ENCODE results near the gene PPP1R1B. TPM values are rescaled to one million over a fixed set of nuclear protein-coding genes. Genes with fewer than 3 reads are reported as not detected.
A peak's percentile ranks its signal among the peaks of the same experiment; 100 is the strongest.

Gene PPP1R1B
- total RNA-seq, 4 donors from 2014 or later: 0.23 to 4.8 (median 2.4) TPM

DNA sequence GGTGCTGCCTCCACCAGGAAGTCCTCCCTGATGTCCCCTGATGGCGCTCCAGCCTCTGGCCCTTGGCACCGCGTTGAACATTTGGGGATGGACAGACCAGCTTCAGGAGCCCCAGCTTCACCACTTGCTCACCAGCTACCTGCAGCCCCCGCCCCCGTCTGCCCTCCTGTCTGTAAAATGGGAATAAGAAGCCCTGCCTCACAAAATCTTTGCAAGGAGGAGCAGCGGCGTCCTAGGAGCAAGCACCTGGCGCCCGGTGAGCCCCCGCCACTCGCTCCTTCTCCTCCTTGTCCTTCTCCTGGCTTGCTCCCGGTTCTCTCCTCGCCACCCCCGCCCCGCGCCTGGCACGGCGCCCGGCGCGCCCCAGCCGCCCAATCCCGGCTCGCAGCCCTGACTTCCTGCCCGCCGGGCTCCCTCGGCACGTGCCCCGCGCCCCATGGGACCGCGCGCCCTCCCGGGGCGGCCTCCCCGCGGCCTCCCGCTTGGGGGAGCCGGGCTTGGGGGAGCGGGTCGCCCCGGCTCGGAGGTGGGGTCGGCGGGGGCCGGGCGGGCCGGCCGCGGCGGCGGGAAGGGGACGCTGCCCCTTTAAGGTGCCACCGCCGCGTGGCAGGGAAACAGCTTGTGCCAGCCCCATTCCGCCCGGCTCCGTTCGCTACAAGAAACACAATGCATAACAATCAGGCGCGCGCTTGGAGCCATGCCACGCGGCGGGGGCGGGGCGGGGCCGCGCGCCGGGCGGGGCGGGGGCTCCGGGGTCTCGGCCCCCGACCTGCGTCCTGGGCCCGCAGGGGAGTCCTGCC, 9.1 kb upstream of the PPP1R1B start:
- intact Hi-C loops (cut with DNase I): no loop called here
- Histone ChIP-seq H3K36me3 (no peaks in the 10 kb centered on the region), H3K27me3 (peaks cover 0 to 73% (median 0%) of the 10 kb centered on the region in 4 donors), H3K9me3 (no peaks in the 10 kb centered on the region), H3K4me1 (peaks cover 8 to 28% (median 10%) of the 10 kb centered on the region in 3 donors), H3K4me3 (peak overlapping the region; percentile 35 to 76 (median 59)), H3K27ac (peak overlapping the region; percentile 42 to 80 (median 60))
- TF ChIP-seq, protein P1, sequence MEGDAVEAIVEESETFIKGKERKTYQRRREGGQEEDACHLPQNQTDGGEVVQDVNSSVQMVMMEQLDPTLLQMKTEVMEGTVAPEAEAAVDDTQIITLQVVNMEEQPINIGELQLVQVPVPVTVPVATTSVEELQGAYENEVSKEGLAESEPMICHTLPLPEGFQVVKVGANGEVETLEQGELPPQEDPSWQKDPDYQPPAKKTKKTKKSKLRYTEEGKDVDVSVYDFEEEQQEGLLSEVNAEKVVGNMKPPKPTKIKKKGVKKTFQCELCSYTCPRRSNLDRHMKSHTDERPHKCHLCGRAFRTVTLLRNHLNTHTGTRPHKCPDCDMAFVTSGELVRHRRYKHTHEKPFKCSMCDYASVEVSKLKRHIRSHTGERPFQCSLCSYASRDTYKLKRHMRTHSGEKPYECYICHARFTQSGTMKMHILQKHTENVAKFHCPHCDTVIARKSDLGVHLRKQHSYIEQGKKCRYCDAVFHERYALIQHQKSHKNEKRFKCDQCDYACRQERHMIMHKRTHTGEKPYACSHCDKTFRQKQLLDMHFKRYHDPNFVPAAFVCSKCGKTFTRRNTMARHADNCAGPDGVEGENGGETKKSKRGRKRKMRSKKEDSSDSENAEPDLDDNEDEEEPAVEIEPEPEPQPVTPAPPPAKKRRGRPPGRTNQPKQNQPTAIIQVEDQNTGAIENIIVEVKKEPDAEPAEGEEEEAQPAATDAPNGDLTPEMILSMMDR (IDR thresholded peaks at IDR 0.05): no peak
- TF ChIP-seq POLR2A (IDR thresholded peaks at IDR 0.05): no peak
- no peak for DNase-seq
- WGBS, 2 donors: 0 to 9% methylated on average over 4 to 8 of the region's 79 CpGs

DNA sequence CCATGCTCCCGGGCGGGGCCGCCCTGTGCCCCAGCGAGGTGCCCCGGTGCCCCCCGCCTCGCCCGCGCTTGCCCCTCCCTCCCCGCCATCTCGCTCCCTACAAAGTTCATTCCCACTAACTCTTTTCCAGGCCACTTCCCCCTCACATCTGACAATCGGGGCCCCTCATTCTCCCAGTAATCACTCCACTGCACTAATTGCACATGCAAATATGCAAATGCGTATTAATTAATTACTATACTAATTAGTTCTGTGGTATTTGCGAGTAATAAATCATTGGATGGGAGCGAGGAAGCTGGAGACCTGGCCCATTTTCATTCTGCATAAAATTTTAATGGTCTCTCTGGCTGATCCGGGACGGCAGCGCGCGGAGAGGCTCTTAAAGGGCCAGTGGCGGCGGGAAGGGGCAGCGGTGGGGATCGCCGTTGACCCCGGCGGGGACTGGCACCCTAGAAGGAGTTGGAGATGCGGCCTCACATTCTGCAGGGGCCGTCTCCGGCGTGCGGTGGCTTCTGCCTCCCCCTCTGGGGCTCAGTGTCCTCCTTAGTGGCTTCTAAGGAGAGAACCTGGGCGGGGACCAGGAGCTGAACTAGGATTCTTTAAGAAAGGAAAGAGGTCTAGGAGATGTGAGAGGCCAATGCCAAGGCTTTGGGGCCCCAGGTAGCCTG, 8.4 kb upstream of the PPP1R1B start:
- H3K9me3 ChIP-seq: no peaks in the 10 kb centered on the region
- peaks cover 0 to 65% (median 0%) of the 10 kb centered on the region in 4 donors for H3K27me3 ChIP-seq
- H3K4me1 ChIP-seq: peaks cover 12 to 33% (median 14%) of the 10 kb centered on the region in 3 donors
- WGBS, 2 donors: 0% methylated on average over 24 of the region's 33 CpGs; no CpG with 5 or more reads in 1 of the 2 donors
- peak overlapping the region; percentile 35 to 76 (median 59) for H3K4me3 ChIP-seq
- TF ChIP-seq, protein P1 (IDR thresholded peaks at IDR 0.05): no peak
- no peak for TF ChIP-seq POLR2A (IDR thresholded peaks at IDR 0.05)
- intact Hi-C loops (cut with DNase I): no loop called here
- no peak for DNase-seq
- H3K27ac ChIP-seq: peak overlapping the region; percentile 42 to 80 (median 60)
- no peaks in the 10 kb centered on the region for H3K36me3 ChIP-seq

DNA sequence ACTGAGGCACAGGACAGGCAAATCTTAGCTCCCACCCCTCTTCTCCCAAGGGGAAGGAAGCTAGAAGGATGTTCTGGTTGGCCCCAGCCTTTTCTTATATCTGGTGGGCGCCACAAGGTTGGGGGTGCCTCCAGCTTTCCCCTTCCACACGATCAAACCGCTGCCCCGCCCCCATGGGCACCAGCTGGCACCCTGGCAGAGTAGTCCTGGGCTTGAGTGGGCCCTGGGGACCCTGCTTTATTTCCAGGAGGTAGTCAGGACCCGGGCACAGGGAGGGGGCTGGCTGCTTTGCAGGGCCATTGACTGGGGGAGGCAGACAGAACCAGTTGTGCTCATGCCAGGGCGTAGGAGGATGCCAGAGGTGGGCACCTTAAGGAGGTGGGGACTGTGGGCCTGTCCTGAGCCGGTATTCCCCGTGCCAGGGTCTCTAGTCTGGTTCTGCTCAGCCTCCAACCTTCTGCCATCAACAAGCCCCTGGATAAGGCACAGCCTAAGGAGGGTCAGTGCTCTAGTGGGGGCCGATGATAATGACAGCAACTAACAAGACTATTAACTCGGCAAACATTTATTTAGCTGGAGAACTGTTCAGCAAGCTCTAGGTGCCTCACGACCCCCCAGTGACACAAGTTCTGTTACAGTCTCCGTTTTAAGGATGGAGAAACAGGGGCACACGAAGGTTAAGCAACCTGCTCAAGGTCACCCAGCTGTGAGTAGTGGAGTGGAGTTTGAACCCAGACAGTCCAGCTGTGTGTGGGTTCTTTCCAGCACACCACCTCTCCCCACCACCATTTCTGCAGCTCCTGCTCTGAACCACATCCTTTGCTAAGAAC, 7.6 kb upstream of the PPP1R1B start:
- peak overlapping the region in 1 of 4 donors; percentile 76 for H3K4me3 ChIP-seq
- H3K36me3 ChIP-seq: no peaks in the 10 kb centered on the region
- no peak for DNase-seq
- no peak for TF ChIP-seq POLR2A (IDR thresholded peaks at IDR 0.05)
- TF ChIP-seq, protein P1 (IDR thresholded peaks at IDR 0.05): no peak
- peaks cover 15 to 41% (median 22%) of the 10 kb centered on the region in 3 donors for H3K4me1 ChIP-seq
- no peak overlapping the region for H3K27ac ChIP-seq
- H3K27me3 ChIP-seq: peaks cover 0 to 59% (median 0%) of the 10 kb centered on the region in 4 donors
- H3K9me3 ChIP-seq: no peaks in the 10 kb centered on the region
- intact Hi-C loops (cut with DNase I): no loop called here
- 39 to 69% methylated on average over 5 of the region's 13 CpGs for WGBS, 2 donors

DNA sequence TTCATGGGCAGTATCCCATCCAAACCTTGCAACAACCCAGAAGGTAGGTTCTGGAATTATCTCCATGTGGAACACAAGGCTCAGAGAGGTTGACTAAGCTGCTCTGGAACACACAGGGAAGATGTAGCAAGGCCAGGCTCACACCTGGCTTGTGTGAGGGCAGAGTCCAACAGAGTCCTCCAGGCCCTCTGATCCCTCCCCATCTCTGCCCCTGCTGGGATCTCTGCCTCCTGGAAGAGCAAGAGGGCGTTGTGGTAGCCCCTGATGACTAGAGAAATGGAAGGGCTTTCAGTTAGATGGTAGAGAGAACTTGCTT, 7.0 kb upstream of the PPP1R1B start:
- intact Hi-C loops (cut with DNase I): loop anchor here (5.0 kb wide), 1 partner anchor 138 kb away; no protein-coding TSS in a partner anchor
- H3K27ac ChIP-seq: no peak overlapping the region
- no peak for DNase-seq
- no peak overlapping the region for H3K4me3 ChIP-seq
- H3K36me3 ChIP-seq: no peaks in the 10 kb centered on the region
- H3K4me1 ChIP-seq: peaks cover 18 to 47% (median 26%) of the 10 kb centered on the region in 3 donors
- 100% methylated on average over 1 of the region's 1 CpG; no CpG with 5 or more reads in 1 of the 2 donors for WGBS, 2 donors
- H3K27me3 ChIP-seq: peaks cover 0 to 59% (median 0%) of the 10 kb centered on the region in 4 donors
- TF ChIP-seq, protein P1 (IDR thresholded peaks at IDR 0.05): no peak
- TF ChIP-seq POLR2A (IDR thresholded peaks at IDR 0.05): no peak
- no peaks in the 10 kb centered on the region for H3K9me3 ChIP-seq
